Liver (tissue), 3 donors: ENCODE measurements around the gene PRKAR1B.
"Not testable (repeated sequence)": the region's sequence is repeated elsewhere in the genome, so short reads cannot be mapped to it uniquely, and the experiment has no call there.

ENCODE experiments used
- RAD21 ChIP-seq, 2 donors: IDR thresholded peaks; 2 replicates each; pipeline ENCODE4 v1.6.1; 2016; ENCODE audit warnings: antibody characterized with exemption in 2 of 2, mild to moderate bottlenecking in 2 of 2
- TAF1 ChIP-seq: conservative IDR thresholded peaks from 2 replicates; pipeline ENCODE4 v1.6.1; 2016; ENCODE audit warnings: antibody characterized with exemption, mild to moderate bottlenecking
- YY1 ChIP-seq: IDR thresholded peaks from 2 replicates; pipeline ENCODE4 v1.6.1; 2016; ENCODE audit warnings: antibody characterized with exemption, mild to moderate bottlenecking
- TF ChIP-seq, protein P1 (sequence below): fragments of 150-350 bp; IDR thresholded peaks from 2 replicates; pipeline ENCODE4 v1.5.1; 2017; ENCODE audit warnings: improper control_type of control experiment, low read depth, low read length; ENCODE audit not compliant: missing input control
- TF ChIP-seq, protein P2 (sequence below): IDR thresholded peaks from 2 replicates; pipeline ENCODE4 v1.6.1; 2016; ENCODE audit warnings: antibody characterized with exemption, mild to moderate bottlenecking
- TF ChIP-seq, protein P3 (sequence below): IDR thresholded peaks from 2 replicates; pipeline ENCODE4 v1.6.1; 2016; ENCODE audit warnings: antibody characterized with exemption
- donor health status: healthy.
- donor health status: healthy.

DNA sequence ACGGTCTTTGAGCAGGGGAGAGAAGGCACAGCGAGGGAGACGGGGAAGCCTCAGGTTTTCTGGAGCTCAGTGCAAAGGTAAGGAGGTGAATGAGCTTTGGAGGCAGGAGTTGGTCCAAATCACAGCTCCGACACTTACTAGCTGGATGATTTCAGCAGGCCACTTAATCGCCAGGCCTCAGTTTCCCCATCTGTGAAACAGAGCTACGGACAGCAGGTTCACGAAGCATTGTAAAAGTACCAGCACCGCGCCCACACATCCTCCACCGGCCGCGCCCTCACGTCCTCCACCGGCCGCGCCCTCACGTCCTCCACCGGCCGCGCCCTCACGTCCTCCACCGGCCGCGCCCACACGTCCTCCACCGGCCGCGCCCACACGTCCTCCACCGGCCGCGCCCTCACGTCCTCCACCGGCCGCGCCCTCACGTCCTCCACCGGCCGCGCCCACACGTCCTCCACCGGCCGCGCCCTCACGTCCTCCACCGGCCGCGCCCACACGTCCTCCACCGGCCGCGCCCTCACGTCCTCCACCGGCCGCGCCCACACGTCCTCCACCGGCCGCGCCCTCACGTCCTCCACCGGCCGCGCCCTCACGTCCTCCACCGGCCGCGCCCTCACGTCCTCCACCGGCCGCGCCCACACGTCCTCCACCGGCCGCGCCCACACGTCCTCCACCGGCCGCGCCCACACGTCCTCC is 91.2 kb downstream of the PRKAR1B start:
- TF ChIP-seq, protein P1, sequence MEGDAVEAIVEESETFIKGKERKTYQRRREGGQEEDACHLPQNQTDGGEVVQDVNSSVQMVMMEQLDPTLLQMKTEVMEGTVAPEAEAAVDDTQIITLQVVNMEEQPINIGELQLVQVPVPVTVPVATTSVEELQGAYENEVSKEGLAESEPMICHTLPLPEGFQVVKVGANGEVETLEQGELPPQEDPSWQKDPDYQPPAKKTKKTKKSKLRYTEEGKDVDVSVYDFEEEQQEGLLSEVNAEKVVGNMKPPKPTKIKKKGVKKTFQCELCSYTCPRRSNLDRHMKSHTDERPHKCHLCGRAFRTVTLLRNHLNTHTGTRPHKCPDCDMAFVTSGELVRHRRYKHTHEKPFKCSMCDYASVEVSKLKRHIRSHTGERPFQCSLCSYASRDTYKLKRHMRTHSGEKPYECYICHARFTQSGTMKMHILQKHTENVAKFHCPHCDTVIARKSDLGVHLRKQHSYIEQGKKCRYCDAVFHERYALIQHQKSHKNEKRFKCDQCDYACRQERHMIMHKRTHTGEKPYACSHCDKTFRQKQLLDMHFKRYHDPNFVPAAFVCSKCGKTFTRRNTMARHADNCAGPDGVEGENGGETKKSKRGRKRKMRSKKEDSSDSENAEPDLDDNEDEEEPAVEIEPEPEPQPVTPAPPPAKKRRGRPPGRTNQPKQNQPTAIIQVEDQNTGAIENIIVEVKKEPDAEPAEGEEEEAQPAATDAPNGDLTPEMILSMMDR = not testable (repeated sequence)
- not testable (repeated sequence) for TF ChIP-seq TAF1; RAD21 (IDR thresholded peaks at IDR 0.05); YY1
- TF ChIP-seq, protein P2, sequence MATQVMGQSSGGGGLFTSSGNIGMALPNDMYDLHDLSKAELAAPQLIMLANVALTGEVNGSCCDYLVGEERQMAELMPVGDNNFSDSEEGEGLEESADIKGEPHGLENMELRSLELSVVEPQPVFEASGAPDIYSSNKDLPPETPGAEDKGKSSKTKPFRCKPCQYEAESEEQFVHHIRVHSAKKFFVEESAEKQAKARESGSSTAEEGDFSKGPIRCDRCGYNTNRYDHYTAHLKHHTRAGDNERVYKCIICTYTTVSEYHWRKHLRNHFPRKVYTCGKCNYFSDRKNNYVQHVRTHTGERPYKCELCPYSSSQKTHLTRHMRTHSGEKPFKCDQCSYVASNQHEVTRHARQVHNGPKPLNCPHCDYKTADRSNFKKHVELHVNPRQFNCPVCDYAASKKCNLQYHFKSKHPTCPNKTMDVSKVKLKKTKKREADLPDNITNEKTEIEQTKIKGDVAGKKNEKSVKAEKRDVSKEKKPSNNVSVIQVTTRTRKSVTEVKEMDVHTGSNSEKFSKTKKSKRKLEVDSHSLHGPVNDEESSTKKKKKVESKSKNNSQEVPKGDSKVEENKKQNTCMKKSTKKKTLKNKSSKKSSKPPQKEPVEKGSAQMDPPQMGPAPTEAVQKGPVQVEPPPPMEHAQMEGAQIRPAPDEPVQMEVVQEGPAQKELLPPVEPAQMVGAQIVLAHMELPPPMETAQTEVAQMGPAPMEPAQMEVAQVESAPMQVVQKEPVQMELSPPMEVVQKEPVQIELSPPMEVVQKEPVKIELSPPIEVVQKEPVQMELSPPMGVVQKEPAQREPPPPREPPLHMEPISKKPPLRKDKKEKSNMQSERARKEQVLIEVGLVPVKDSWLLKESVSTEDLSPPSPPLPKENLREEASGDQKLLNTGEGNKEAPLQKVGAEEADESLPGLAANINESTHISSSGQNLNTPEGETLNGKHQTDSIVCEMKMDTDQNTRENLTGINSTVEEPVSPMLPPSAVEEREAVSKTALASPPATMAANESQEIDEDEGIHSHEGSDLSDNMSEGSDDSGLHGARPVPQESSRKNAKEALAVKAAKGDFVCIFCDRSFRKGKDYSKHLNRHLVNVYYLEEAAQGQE = not testable (repeated sequence)
- TF ChIP-seq, protein P3, sequence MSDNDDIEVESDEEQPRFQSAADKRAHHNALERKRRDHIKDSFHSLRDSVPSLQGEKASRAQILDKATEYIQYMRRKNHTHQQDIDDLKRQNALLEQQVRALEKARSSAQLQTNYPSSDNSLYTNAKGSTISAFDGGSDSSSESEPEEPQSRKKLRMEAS = not testable (repeated sequence)
